Activated CD4-positive, alpha-beta memory T cell treated with anti-CD3 and anti-CD28 coated beads, Interleukin-2, amount 10 ng/mL, durations not matched to agents 7 days and 5 days (primary cell): ENCODE data around the gene PLSCR4. TPM values are rescaled to one million over a fixed set of nuclear protein-coding genes. Genes with fewer than 3 reads are reported as not detected.
A peak's percentile ranks its signal among the peaks of the same experiment; 100 is the strongest.
"Not testable (repeated sequence)": the region's sequence is repeated elsewhere in the genome, so short reads cannot be mapped to it uniquely, and the experiment has no call there.

Experiments
- CTCF ChIA-PET: fragments of 350-600 bp; sonication (Branson Sonifier 250); formaldehyde crosslinking; loops from one replicate; lab custom pipeline; 2021; ENCODE audit warnings: antibody characterized with exemption, inconsistent platforms; lab: Charles Lee
- POLR2A ChIA-PET: fragments of 350-600 bp; sonication (Branson Sonifier 250); formaldehyde crosslinking; loops from one replicate; lab custom pipeline; 2021; ENCODE audit warnings: antibody characterized with exemption; lab: Charles Lee
- DNase-seq: peaks from one replicate; pipeline ENCODE4 v3.0.0-alpha.2; 2020
- H3K27ac Mint-ChIP-seq: one replicate; pipeline ENCODE4 v1.8.0; 2021; ENCODE audit warnings: mild to moderate bottlenecking, mixed read lengths
- H3K27me3 Mint-ChIP-seq: one replicate; pipeline ENCODE4 v1.8.0; 2021; ENCODE audit warnings: mixed read lengths
- H3K36me3 Mint-ChIP-seq: one replicate; pipeline ENCODE4 v1.8.0; 2021; ENCODE audit warnings: low read depth, mixed read lengths
- H3K4me1 Mint-ChIP-seq: one replicate; pipeline ENCODE4 v1.8.0; 2021; ENCODE audit warnings: mixed read lengths
- H3K4me3 Mint-ChIP-seq: one replicate; pipeline ENCODE4 v1.8.0; 2021; ENCODE audit warnings: mild to moderate bottlenecking, mixed read lengths
- H3K9me3 Mint-ChIP-seq: one replicate; pipeline ENCODE4 v1.8.0; 2021; ENCODE audit warnings: mixed read lengths
- total RNA-seq, 2 experiments: library from RNA; stranded (reverse); gene quantifications; one replicate each; pipeline ENCODE4 v1.2.3, GENCODE V29; 2021

Gene PLSCR4, protein sequence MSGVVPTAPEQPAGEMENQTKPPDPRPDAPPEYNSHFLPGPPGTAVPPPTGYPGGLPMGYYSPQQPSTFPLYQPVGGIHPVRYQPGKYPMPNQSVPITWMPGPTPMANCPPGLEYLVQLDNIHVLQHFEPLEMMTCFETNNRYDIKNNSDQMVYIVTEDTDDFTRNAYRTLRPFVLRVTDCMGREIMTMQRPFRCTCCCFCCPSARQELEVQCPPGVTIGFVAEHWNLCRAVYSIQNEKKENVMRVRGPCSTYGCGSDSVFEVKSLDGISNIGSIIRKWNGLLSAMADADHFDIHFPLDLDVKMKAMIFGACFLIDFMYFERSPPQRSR
- under 1 TPM in 1 of 2 experiments, not detected in 1; 0.20 TPM for total RNA-seq

DNA sequence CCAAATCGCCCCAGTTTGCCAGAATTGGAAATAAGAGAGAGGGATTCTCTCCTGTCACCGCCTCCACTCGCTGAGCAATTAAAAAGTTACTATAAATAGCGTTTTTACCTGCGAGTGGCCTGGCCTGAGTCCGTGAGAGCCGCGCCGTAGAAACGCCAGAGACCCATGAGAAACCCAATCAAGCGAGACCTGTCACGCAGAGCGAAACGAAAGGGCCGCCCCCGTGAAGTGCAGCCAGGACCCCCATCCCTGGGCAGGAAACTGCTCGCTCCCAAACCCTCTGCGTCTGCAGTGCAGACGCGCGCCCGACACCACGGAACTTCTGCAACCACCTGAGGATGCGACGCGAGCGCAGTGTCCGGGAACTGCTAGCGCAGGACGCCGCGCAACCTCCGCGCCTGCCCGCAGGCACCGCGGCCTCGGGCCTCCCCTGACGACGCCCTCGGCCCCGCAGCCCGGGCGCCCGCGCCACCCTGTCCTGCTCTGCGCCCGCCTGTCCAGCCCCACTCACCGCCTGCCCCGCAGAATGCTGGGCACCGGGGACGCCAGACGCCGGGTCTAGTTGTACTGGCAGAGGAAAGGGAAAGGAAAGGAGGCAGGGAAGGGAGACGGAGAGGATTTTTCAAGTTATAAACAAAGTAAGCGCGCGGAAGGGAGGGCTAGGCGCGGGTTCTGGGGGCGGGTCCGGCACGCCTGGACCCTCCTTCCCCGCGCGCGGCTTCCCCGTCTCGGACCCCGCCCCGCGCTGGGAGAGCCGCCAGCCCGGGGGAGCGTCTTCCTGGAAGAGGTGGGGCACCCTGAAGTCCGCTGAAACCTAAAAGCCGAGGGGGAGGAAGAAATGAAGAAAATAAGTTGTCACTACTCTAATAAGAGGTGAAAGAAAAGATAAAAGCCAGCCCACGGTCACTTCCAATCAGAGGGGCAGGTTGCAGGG is at the start of gene PLSCR4:
Gene PLSCR4 (minus strand): TSS at position 657 of the 934 bp plus-strand sequence. CDS start 29,034 bp downstream, outside the sequence.
- Mint-ChIP-seq H3K27me3 (peaks cover 28% of the 10 kb centered on the region), H3K4me1 (peaks cover 7% of the 10 kb centered on the region), H3K9me3 (no peaks in the 10 kb centered on the region), H3K27ac (no peak within 1 kb of the TSS), H3K4me3 (peak within 1 kb of the TSS; percentile 66), H3K36me3 (no peaks in the 10 kb centered on the region)
- ChIA-PET POLR2A (no interaction called here), CTCF (no interaction called here)
- DNase-seq, result peak; percentile 27

DNA sequence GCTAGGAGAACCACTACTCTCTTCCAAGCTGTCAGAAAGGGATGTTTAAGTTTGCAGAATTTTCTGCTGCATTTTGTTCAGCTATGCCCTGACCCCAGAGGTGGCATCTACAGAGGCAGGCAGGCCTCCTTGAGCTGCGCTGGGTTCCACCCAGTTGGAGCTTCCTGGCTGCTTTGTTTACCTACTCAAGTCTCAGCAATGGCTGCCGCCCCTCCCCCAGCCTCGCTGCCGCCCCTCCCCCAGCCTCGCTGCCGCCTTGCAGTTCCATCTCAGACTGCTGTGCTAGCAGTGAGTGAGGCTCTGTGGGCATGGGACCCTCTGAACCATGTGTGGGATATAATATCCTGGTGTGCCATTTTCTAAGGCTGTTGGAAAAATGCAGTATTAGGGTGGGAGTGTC is 42.5 kb upstream of the PLSCR4 start:
- H3K27ac Mint-ChIP-seq, DNase-seq, H3K4me1 Mint-ChIP-seq, POLR2A ChIA-PET, CTCF ChIA-PET, H3K27me3 Mint-ChIP-seq, H3K36me3 Mint-ChIP-seq, H3K9me3 Mint-ChIP-seq, H3K4me3 Mint-ChIP-seq: not testable (repeated sequence)

DNA sequence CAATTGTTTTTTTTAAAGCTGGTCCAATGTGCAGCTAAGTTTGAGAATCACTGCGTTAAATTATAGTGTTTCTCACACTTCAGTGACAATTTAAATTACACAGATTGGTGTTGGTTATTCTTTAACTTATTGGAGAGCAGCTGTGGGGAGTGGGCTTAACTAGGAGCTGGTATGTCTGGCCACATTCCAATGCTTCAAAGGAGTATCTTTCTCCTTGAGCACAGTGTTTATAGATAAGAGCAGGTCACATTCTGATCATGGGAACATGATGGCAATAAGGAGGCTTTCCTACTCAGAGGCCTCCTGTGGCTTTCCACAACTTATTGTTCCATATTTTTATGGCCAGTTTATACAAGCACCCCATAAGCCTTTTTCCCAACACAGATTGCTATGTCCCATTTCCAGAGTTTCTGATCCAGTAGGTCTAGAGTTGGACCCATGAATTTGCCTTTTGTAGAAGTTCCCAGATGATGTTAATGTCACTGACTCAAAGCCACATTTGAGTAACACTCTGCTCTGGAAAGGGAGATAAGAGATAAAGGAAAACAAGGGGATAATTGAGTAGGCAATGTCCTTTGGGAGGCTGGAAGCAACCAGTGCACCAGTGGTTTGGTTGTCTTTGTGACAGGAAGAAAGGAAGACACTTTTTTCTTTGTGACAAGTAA is 33.0 kb upstream of the PLSCR4 start:
- Mint-ChIP-seq H3K9me3 (no peaks in the 10 kb centered on the region), H3K36me3 (no peaks in the 10 kb centered on the region), H3K4me1 (no peaks in the 10 kb centered on the region), H3K4me3 (no peak overlapping the region), H3K27me3 (no peaks in the 10 kb centered on the region), H3K27ac (no peak overlapping the region)
- ChIA-PET POLR2A (no interaction called here), CTCF (no interaction called here)
- DNase-seq, result no peak

DNA sequence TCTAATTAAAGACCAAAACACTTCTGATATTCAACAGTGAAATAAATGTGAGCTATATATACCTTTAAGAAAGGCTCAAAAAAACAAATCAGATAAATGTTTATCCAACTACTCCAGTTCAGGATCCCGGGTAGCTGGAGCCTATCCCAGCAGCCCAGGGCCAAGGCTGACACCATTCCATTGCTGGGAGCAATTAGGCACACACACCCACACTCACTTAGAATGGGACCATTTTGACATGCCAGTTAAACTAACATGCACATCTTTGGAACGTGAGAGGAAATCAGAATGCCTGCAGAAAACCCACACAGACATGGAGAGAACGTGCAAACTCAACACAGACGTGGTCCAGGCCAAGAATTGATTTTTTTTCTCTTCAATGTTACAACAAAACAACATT is 30.0 kb upstream of the PLSCR4 start:
- Mint-ChIP-seq H3K4me1 (no peaks in the 10 kb centered on the region), H3K27me3 (no peaks in the 10 kb centered on the region), H3K36me3 (no peaks in the 10 kb centered on the region), H3K27ac (no peak overlapping the region), H3K9me3 (no peaks in the 10 kb centered on the region), H3K4me3 (no peak overlapping the region)
- no peak for DNase-seq
- POLR2A ChIA-PET, result no interaction called here
- CTCF ChIA-PET, result no interaction called here

DNA sequence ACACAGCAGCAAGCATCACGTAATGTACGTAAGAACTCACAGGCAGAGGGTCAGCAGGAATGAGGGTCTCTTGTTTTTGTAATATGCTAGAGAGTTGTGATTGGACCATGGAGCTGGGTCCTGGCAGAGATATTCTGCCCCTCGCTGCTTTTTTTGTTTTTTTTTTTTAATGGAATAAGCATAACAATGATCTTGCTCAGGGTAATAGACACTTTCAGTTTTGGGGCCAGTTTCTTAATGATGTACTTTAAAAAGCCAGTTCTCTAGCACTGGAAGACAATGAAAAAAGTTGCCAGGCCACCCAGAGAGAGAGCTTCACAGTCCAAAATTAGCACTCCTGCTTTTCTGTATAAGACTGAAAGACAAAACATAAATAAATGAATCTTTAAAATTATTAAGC is 29.0 kb upstream of the PLSCR4 start:
- CTCF ChIA-PET, result no interaction called here
- H3K4me3 Mint-ChIP-seq, result no peak overlapping the region
- H3K9me3 Mint-ChIP-seq, result no peaks in the 10 kb centered on the region
- no peaks in the 10 kb centered on the region for H3K27me3 Mint-ChIP-seq
- no peaks in the 10 kb centered on the region for H3K4me1 Mint-ChIP-seq
- DNase-seq, result no peak
- H3K27ac Mint-ChIP-seq, result no peak overlapping the region
- POLR2A ChIA-PET, result no interaction called here
- no peaks in the 10 kb centered on the region for H3K36me3 Mint-ChIP-seq

DNA sequence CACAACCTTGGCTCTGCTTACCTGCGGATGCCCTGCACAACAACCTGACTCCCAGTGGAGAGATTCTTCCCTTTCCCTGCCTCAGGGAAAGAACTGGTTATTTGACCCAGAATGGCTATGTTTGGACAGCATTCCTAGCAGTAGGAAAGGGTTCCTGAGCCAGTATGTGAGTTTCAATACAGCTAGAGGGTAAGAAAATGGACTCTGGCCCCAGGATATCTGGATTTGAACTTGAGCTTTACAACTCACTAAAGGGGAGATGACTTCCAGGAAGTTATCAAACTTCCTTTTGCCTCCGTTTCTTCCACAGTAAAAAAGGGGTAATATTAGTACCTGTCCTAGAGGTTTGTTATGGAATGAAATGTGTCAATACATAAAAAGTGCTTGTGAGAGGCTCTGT is 28.1 kb upstream of the PLSCR4 start:
- H3K4me3 Mint-ChIP-seq, result no peak overlapping the region
- H3K27ac Mint-ChIP-seq, result no peak overlapping the region
- H3K4me1 Mint-ChIP-seq, result no peaks in the 10 kb centered on the region
- H3K36me3 Mint-ChIP-seq, result no peaks in the 10 kb centered on the region
- DNase-seq, result no peak
- H3K9me3 Mint-ChIP-seq, result no peaks in the 10 kb centered on the region
- no peaks in the 10 kb centered on the region for H3K27me3 Mint-ChIP-seq
- ChIA-PET CTCF (no interaction called here), POLR2A (no interaction called here)

DNA sequence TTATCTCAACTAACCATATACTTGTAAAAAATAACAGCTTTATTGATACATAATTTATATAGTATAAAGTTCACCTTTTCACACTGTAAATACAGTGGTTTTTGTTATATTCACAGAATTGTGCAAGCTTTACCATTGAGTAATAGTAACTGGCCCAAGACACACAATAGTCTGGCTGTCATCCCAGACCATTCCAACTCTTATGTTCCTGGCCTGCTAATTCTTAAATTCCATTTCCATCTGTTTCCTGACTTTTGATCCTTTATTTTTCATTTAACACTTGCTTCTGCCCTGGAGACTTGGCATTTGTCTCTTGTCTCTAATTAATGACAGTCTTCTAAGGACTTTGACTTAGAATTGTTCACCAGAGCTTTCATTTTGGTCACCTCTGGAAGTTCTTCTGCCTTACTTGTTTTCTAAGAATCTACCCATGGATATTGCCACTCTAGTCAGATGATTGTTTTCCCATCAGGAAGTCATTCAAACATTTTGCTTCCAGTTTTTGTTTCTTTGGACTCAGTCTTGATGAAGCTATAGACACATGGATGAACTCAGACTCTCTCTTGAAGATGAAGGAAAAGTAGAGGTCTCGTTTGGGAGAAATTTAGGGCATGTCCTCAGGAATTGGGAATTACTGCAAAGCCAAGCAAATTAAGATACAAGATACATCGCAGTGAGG is 27.2 kb upstream of the PLSCR4 start:
- no peaks in the 10 kb centered on the region for H3K36me3 Mint-ChIP-seq
- no peak for DNase-seq
- H3K27me3 Mint-ChIP-seq, result peaks cover 1% of the 10 kb centered on the region
- H3K4me1 Mint-ChIP-seq, result no peaks in the 10 kb centered on the region
- ChIA-PET POLR2A (no interaction called here), CTCF (interaction anchor here (0.8 to 1.2 kb wide), 2 partner anchors 88 to 316 kb away, joined by 3 read pairs; no protein-coding TSS in a partner anchor)
- no peak overlapping the region for H3K27ac Mint-ChIP-seq
- no peaks in the 10 kb centered on the region for H3K9me3 Mint-ChIP-seq
- H3K4me3 Mint-ChIP-seq, result no peak overlapping the region

DNA sequence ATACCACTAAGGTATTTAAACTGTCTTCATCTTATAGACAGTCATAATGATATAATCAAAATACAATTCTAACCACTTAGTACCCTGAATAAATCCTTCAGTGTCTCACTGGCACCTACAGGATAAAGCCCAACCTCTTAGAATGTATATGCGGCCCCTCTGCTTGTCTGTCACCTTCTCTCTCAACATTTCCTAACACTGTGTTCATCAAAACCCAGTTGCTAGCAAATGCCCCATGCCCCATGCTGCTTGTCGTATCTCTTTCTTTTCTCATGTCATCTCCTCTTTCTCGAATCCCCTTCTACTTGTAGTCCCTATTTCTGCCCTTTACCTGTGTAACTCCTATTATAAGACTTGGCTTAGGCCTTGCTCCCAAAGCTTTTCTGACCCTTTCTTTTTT is 24.6 kb upstream of the PLSCR4 start:
- Mint-ChIP-seq H3K27ac (no peak overlapping the region), H3K9me3 (no peaks in the 10 kb centered on the region), H3K27me3 (peaks cover 1% of the 10 kb centered on the region), H3K4me3 (no peak overlapping the region), H3K4me1 (no peaks in the 10 kb centered on the region), H3K36me3 (no peaks in the 10 kb centered on the region)
- CTCF ChIA-PET, result no interaction called here
- POLR2A ChIA-PET, result no interaction called here
- no peak for DNase-seq

DNA sequence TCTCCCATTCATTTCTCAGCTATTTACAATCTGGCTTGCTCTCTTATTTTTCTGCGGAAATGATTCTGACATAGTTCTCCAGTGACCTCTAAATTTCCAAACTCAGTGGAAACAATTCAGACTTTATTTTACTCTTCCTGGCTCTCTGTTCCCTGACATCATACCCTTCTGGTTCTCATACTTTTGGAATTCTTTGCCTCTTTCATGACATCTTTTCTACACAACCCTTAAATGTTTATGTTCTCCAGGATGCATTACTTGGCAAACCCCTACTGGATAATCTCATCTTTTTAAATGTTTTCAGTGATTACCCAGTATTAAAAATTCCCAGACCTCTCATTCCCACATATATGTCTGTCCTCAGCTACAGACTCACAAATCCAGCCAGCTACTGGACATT is 23.9 kb upstream of the PLSCR4 start:
- no peak overlapping the region for H3K4me3 Mint-ChIP-seq
- POLR2A ChIA-PET, result no interaction called here

DNA sequence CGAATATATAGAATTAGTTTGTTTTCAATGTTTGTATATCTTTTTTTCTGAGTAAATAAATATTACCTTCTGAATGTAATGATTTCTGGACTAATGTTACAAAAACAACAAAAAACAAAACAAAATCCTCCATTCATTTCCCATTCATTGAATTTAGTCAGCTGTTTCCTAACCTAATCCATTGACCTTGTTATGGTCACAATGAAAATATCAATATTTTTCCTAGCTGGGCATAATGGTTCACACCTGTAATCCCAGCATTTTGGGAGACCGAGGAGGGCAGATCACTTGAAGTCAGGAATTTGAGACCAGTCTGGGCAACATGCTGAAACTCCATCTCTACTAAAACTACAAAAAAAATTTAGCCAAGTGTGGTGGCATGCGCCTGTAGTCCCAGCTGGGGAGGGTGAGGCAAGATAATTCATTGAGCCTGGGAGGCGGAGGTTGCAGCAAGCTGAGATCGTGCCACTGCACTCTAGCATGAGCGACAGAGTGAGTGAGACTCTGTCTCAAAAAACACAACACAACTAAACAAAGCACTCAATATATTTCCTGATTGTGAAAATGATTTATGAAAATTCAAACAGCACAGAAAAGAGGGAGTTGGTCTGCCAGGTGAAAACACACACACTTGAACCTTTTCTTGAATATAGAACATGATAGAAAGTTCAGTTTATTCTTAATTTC is 23.0 kb upstream of the PLSCR4 start:
- Mint-ChIP-seq H3K4me1 (no peaks in the 10 kb centered on the region), H3K9me3 (no peaks in the 10 kb centered on the region), H3K27me3 (peaks cover 1% of the 10 kb centered on the region), H3K4me3 (no peak overlapping the region), H3K36me3 (no peaks in the 10 kb centered on the region), H3K27ac (no peak overlapping the region)
- no peak for DNase-seq
- ChIA-PET POLR2A (no interaction called here), CTCF (no interaction called here)

More for the DNA sequence above, 23.9 kb upstream of the PLSCR4 start:
- Mint-ChIP-seq H3K36me3 (no peaks in the 10 kb centered on the region), H3K27me3 (peaks cover 1% of the 10 kb centered on the region), H3K4me1 (no peaks in the 10 kb centered on the region), H3K9me3 (no peaks in the 10 kb centered on the region), H3K27ac (no peak overlapping the region)
- no peak for DNase-seq
- CTCF ChIA-PET, result no interaction called here

DNA sequence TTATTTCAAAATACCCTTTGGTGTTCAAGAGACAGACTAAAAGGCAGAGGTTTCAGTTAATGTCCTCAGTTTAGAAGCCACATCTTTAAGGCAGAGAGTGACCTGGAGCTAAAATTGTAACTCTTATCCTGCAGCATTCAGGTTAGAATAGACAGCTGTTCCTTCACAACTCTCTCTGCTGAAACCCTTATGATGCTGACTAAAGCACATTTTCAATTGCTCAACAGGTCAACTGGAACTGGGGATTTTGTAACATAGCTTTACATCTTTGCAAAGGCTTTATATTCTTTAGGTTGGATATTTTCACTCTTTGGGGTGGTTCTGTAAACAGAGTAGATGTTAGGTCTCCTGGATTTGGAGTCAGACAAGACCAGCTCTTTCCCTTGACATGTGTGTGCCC is 20.3 kb upstream of the PLSCR4 start:
- POLR2A ChIA-PET, result no interaction called here
- no peak overlapping the region for H3K4me3 Mint-ChIP-seq
- CTCF ChIA-PET, result no interaction called here
- H3K9me3 Mint-ChIP-seq, result no peaks in the 10 kb centered on the region
- H3K27ac Mint-ChIP-seq, result no peak overlapping the region
- H3K4me1 Mint-ChIP-seq, result no peaks in the 10 kb centered on the region
- H3K27me3 Mint-ChIP-seq, result peaks cover 1% of the 10 kb centered on the region
- no peak for DNase-seq
- H3K36me3 Mint-ChIP-seq, result no peaks in the 10 kb centered on the region

DNA sequence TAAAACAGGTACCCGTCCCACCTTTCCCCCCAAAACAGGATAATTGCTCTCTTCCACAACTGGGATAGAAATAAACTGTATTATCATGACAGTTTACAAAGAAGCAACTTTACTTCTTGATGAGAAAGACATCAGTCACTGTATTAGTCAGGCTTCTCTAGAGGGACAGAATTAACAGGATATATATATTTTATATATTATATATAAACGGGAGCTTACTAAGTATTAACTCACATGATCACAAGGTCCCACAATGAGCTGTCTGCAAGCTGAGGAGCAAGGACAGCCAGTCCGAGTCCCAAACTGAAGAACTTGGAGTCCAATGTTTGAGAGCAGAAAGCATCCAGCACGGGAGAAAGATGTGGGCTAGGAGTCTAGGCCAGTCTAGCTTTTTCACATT is 18.4 kb upstream of the PLSCR4 start:
- no peak for DNase-seq
- POLR2A ChIA-PET, result no interaction called here
- H3K4me3 Mint-ChIP-seq, result no peak overlapping the region
- H3K4me1 Mint-ChIP-seq, result no peaks in the 10 kb centered on the region
- H3K27ac Mint-ChIP-seq, result no peak overlapping the region
- H3K9me3 Mint-ChIP-seq, result no peaks in the 10 kb centered on the region
- CTCF ChIA-PET, result no interaction called here
- peaks cover 1% of the 10 kb centered on the region for H3K27me3 Mint-ChIP-seq
- no peaks in the 10 kb centered on the region for H3K36me3 Mint-ChIP-seq
